ENCODE results near the gene DCUN1D2.

DNA sequence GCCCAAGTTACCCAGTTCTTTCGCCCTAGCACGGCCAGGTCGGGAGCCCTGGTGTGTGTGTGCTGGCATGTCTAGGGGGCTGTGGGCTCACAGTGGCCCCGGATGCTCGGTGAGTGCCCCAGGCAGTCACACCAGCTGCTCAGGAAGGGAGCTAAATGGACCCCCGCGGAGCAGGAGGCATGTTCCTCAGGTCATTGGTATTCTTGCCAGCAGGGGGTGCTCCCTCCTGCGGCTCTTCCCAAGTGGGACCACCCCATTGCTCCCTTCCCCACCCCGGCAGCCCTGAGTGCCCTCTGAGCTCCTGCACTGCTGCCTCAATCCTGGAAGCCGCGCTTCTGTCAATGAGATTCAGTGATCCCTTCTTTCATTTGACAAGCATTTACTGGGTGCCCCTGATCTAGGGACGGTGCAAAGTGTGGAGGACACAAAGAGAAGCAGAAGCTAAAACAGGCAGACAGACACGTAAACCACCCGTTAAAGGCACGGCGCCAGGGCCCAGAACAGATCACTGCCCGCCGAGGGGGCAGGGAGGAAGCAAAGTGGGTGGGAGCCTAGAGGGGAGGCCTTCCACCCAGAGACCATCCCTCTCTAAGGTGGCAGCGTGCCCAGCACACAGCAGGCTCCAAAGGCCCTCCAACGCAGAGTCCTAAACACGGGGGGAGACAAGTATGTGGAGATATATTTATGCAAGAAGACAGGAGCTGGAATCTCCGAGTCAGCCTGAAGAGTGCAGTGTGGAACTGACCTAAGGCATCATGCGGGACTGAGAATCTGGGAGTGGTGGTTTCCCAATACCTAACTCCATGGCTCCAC is 32.1 kb downstream of the DCUN1D2 start:
- TF ChIP-seq, protein P1, sequence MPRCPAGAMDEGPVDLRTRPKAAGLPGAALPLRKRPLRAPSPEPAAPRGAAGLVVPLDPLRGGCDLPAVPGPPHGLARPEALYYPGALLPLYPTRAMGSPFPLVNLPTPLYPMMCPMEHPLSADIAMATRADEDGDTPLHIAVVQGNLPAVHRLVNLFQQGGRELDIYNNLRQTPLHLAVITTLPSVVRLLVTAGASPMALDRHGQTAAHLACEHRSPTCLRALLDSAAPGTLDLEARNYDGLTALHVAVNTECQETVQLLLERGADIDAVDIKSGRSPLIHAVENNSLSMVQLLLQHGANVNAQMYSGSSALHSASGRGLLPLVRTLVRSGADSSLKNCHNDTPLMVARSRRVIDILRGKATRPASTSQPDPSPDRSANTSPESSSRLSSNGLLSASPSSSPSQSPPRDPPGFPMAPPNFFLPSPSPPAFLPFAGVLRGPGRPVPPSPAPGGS (IDR thresholded peaks at IDR 0.05; ENCODE audit: borderline replicate concordance, insufficient read depth, low read depth, low read length, poor library complexity, severe bottlenecking) = no peak
- TF ChIP-seq NR2F1 (conservative IDR thresholded peaks at IDR 0.05) (no peak), POLR2AphosphoS5 (IDR thresholded peaks at IDR 0.05; ENCODE audit: low read length) (no peak), EP300 (IDR thresholded peaks at IDR 0.05; ENCODE audit: borderline replicate concordance in 1 of 2, control insufficient read depth in 1 of 2, low read depth in 2 of 2, low read length in 2 of 2) (no peak)
- TF ChIP-seq, protein P2, sequence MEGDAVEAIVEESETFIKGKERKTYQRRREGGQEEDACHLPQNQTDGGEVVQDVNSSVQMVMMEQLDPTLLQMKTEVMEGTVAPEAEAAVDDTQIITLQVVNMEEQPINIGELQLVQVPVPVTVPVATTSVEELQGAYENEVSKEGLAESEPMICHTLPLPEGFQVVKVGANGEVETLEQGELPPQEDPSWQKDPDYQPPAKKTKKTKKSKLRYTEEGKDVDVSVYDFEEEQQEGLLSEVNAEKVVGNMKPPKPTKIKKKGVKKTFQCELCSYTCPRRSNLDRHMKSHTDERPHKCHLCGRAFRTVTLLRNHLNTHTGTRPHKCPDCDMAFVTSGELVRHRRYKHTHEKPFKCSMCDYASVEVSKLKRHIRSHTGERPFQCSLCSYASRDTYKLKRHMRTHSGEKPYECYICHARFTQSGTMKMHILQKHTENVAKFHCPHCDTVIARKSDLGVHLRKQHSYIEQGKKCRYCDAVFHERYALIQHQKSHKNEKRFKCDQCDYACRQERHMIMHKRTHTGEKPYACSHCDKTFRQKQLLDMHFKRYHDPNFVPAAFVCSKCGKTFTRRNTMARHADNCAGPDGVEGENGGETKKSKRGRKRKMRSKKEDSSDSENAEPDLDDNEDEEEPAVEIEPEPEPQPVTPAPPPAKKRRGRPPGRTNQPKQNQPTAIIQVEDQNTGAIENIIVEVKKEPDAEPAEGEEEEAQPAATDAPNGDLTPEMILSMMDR (IDR thresholded peaks at IDR 0.05 in 2 of 3, conservative IDR thresholded peaks at IDR 0.05 in 1 of 3; ENCODE audit: control insufficient read depth in 2 of 3, extremely low read depth in 1 of 3, insufficient read depth in 1 of 3, low read depth in 3 of 3, low read length in 3 of 3) = peak; percentile 23 to 36 (median 26); a peak in 4 of 6 replicates
